H9 (cell line): Measurements from ENCODE around the gene ATP5IF1. TPM values are rescaled to one million over a fixed set of nuclear protein-coding genes. Genes with fewer than 3 reads are reported as not detected.

Experiments used
- DNase-seq: peaks from one replicate; pipeline ENCODE4 v3.0.0-alpha.2; 2017
- H2AFZ ChIP-seq: one replicate; pipeline ENCODE4 v1.6.1; 2013; ENCODE audit warnings: mild to moderate bottlenecking, low read length, control low read depth, moderate library complexity
- H2AK5ac ChIP-seq: 2 replicates; pipeline ENCODE4 v1.6.1; 2013; ENCODE audit warnings: low read length, control low read depth, mixed read lengths; ENCODE audit not compliant: insufficient read length
- H2BK120ac ChIP-seq: one replicate; pipeline ENCODE4 v1.6.1; 2013; ENCODE audit warnings: low read depth, mild to moderate bottlenecking, low read length, control low read depth, inconsistent platforms; ENCODE audit not compliant: poor library complexity, severe bottlenecking
- H2BK12ac ChIP-seq: 2 replicates; pipeline ENCODE4 v1.6.1; 2013; ENCODE audit warnings: low read length, control low read depth, mixed read lengths, low read depth; ENCODE audit not compliant: insufficient read length
- H2BK15ac ChIP-seq: 2 replicates; pipeline ENCODE4 v1.6.1; 2013; ENCODE audit warnings: low read depth, low read length, control low read depth
- H2BK20ac ChIP-seq: one replicate; pipeline ENCODE4 v1.6.1; 2013; ENCODE audit warnings: low read depth, mild to moderate bottlenecking, low read length, control low read depth, inconsistent platforms; ENCODE audit not compliant: poor library complexity, severe bottlenecking
- H2BK5ac ChIP-seq: 2 replicates; pipeline ENCODE4 v1.6.1; 2013; ENCODE audit warnings: low read length, control low read depth, mixed read lengths; ENCODE audit not compliant: insufficient read length
- H3K14ac ChIP-seq: 2 replicates; pipeline ENCODE4 v1.6.1; 2013; ENCODE audit warnings: low read length, control low read depth; ENCODE audit not compliant: insufficient read depth
- H3K18ac ChIP-seq: 2 replicates; pipeline ENCODE4 v1.6.1; 2013; ENCODE audit warnings: low read depth, mild to moderate bottlenecking, mixed read lengths, low read length, control low read depth; ENCODE audit not compliant: insufficient read length
- H3K23ac ChIP-seq: 2 replicates; pipeline ENCODE4 v1.6.1; 2013; ENCODE audit warnings: low read length, control low read depth, mixed read lengths, low read depth; ENCODE audit not compliant: insufficient read length
- H3K23me2 ChIP-seq: 2 replicates; pipeline ENCODE4 v1.6.1; 2013; ENCODE audit warnings: low read depth, mild to moderate bottlenecking, mixed read lengths, low read length, control low read depth; ENCODE audit not compliant: insufficient read length, poor library complexity, severe bottlenecking
- H3K27ac ChIP-seq: 2 replicates; pipeline ENCODE4 v1.5.1; 2013; ENCODE audit warnings: low read length, control low read depth, mixed read lengths, low read depth; ENCODE audit not compliant: insufficient read length
- H3K27me3 ChIP-seq: 2 replicates; pipeline ENCODE4 v1.6.1; 2013; ENCODE audit warnings: low read length, control low read depth, inconsistent platforms; ENCODE audit not compliant: insufficient read depth
- H3K4ac ChIP-seq: 2 replicates; pipeline ENCODE4 v1.6.1; 2013; ENCODE audit warnings: low read depth, mild to moderate bottlenecking, control low read depth, inconsistent platforms, low read length, moderate library complexity
- H3K4me1 ChIP-seq: 2 replicates; pipeline ENCODE4 v1.6.1; 2013; ENCODE audit warnings: low read length, control low read depth, inconsistent platforms; ENCODE audit not compliant: insufficient read depth
- H3K4me2 ChIP-seq: 2 replicates; pipeline ENCODE4 v1.6.1; 2013; ENCODE audit warnings: low read length, control low read depth, mixed read lengths; ENCODE audit not compliant: insufficient read length, insufficient read depth
- H3K56ac ChIP-seq: 2 replicates; pipeline ENCODE4 v1.6.1; 2013; ENCODE audit warnings: low read depth, mild to moderate bottlenecking, mixed read lengths, low read length, control low read depth; ENCODE audit not compliant: insufficient read length
- H3K79me1 ChIP-seq: 2 replicates; pipeline ENCODE4 v1.6.1; 2013; ENCODE audit warnings: low read depth, mild to moderate bottlenecking, moderate library complexity, low read length, control low read depth, inconsistent platforms; ENCODE audit not compliant: insufficient read depth, poor library complexity, severe bottlenecking
- H3K79me2 ChIP-seq: 2 replicates; pipeline ENCODE4 v1.6.1; 2013; ENCODE audit warnings: low read length, control low read depth, inconsistent platforms; ENCODE audit not compliant: insufficient read depth
- H3K9ac ChIP-seq: 2 replicates; pipeline ENCODE4 v1.6.1; 2013; ENCODE audit warnings: low read length, control low read depth, mixed read lengths; ENCODE audit not compliant: insufficient read length; ENCODE audit errors: extremely low read depth
- H3K9me3 ChIP-seq: one replicate; pipeline ENCODE4 v1.6.1; 2013; ENCODE audit warnings: low read depth, low read length, inconsistent platforms; ENCODE audit not compliant: control insufficient read depth
- H3T11ph ChIP-seq: one replicate; pipeline ENCODE4 v1.6.1; 2013; ENCODE audit warnings: mild to moderate bottlenecking, low read length, control low read depth, inconsistent platforms
- H4K20me1 ChIP-seq: one replicate; pipeline ENCODE4 v1.6.1; 2013; ENCODE audit not compliant: control insufficient read depth, insufficient read length, insufficient read depth
- H4K5ac ChIP-seq: 2 replicates; pipeline ENCODE4 v1.6.1; 2013; ENCODE audit warnings: low read depth, mild to moderate bottlenecking, mixed read lengths, low read length, control low read depth; ENCODE audit not compliant: insufficient read length
- H4K8ac ChIP-seq: replicated peaks from 2 replicates; pipeline ENCODE4 v1.6.1; 2013; ENCODE audit warnings: low read length, control low read depth, mixed read lengths, low read depth; ENCODE audit not compliant: insufficient read length
- H4K91ac ChIP-seq: 2 replicates; pipeline ENCODE4 v1.6.1; 2013; ENCODE audit warnings: low read depth, mild to moderate bottlenecking, moderate library complexity, mixed read lengths, low read length, control low read depth; ENCODE audit not compliant: insufficient read length
- H3K27ac Mint-ChIP-seq, 3 experiments: 2 replicates in 2 of 3; 3 replicates in 1 of 3; pipeline ENCODE4 v1.8.0; 2020 to 2021; ENCODE audit warnings: mixed read lengths in 3 of 3, mild to moderate bottlenecking in 1 of 3, moderate library complexity in 1 of 3
- H3K27me3 Mint-ChIP-seq: 2 replicates; pipeline ENCODE4 v1.8.0; 2021; ENCODE audit warnings: low read depth, mild to moderate bottlenecking, moderate library complexity, mixed read lengths
- H3K36me3 Mint-ChIP-seq, 3 experiments: 2 replicates in 2 of 3; 3 replicates in 1 of 3; pipeline ENCODE4 v1.8.0; 2020 to 2021; ENCODE audit warnings: low read depth in 3 of 3, mixed read lengths in 3 of 3; ENCODE audit not compliant: insufficient read depth in 1 of 3
- H3K4me1 Mint-ChIP-seq, 2 experiments: 2 replicates each; pipeline ENCODE4 v1.8.0; 2020; ENCODE audit warnings: mixed read lengths in 2 of 2
- H3K4me3 Mint-ChIP-seq, 2 experiments: 2 replicates in 1 of 2; 3 replicates in 1 of 2; pipeline ENCODE4 v1.8.0; 2020 to 2021; ENCODE audit warnings: mild to moderate bottlenecking in 2 of 2, mixed read lengths in 2 of 2, moderate library complexity in 1 of 2
- H3K9me3 Mint-ChIP-seq, 2 experiments: 2 replicates in 1 of 2; 3 replicates in 1 of 2; pipeline ENCODE4 v1.8.0; 2020; ENCODE audit warnings: mild to moderate bottlenecking in 2 of 2, mixed read lengths in 2 of 2, moderate library complexity in 1 of 2
- WGBS: extraction: QIAGEN DNeasy Blood & Tissue Kit; methylation state at CpG from one replicate; pipeline ENCODE4 v1.1.7; 2013; ENCODE audit warnings: missing lambda C conversion rate, low lambda C conversion rate, mixed read lengths; ENCODE audit not compliant: insufficient read length; ENCODE audit errors: extremely low coverage; 5-methylcytosine and 5-hydroxymethylcytosine counted together
- total RNA-seq: library from RNA; stranded (reverse); gene quantifications from 2 replicates; pipeline ENCODE4 v1.2.1, GENCODE V29; 2021
- TF ChIP-seq, protein P1 (sequence below): fragments of 200-600 bp; sonication (generic); conservative IDR thresholded peaks from 3 replicates; pipeline ENCODE4 v1.8.0; 2021; ENCODE audit warnings: antibody characterized with exemption, mild to moderate bottlenecking

The ATP5IF1 gene
- total RNA-seq, 1 experiment from 2014 or later: 257 TPM

DNA sequence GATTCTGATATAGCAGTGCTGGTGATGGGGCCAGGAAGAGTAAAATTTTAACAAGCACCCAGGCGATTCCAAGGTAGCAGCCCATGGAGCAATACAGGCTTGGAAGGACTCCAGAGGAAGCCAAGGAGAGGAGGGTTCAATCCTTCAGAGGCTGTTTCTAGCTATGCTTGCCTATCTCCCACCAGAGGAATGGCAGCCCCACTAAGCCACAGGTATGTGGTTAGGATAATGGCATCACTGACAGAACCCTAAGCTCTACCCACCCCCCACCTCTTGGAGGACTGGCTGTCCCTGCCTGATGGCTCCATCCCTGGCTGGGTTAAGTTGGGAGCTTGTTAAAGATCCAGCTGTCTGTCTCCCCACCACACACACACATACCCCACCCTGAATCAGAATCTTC is 40.1 kb upstream of the ATP5IF1 start:
- Mint-ChIP-seq H3K4me1 (peaks cover 39% of the 10 kb centered on the region in 2 experiments), H3K27me3 (peaks cover 1% of the 10 kb centered on the region; the same call in 1 of the 2 replicates), H3K4me3 (no peak overlapping the region), H3K9me3 (no peaks in the 10 kb centered on the region), H3K27ac (0 out of 7 replicates have a peak overlapping the region, but pooled peaks of 1 of the 3 experiments have one; percentile 38), H3K36me3 (peaks cover 11 to 25% (median 20%) of the 10 kb centered on the region in 3 experiments; a peak in 6 of 7 replicates)
- H3K4ac ChIP-seq: no peak overlapping the region
- H2BK5ac ChIP-seq: no peak overlapping the region
- H3K18ac ChIP-seq: no peak overlapping the region
- H3T11ph ChIP-seq: no peak overlapping the region
- no peaks in the 10 kb centered on the region for H3K23me2 ChIP-seq
- H2BK12ac ChIP-seq: no peak overlapping the region
- no peaks in the 10 kb centered on the region for H3K79me1 ChIP-seq
- H4K91ac ChIP-seq: no peak overlapping the region
- H3K23ac ChIP-seq: no peak overlapping the region
- no CpG with 5 or more reads among the region's 1 CpG for WGBS
- H3K27me3 ChIP-seq: no peaks in the 10 kb centered on the region
- H2AFZ ChIP-seq: no peak overlapping the region
- no peaks in the 10 kb centered on the region for H4K20me1 ChIP-seq
- H3K79me2 ChIP-seq: no peaks in the 10 kb centered on the region
- H4K5ac ChIP-seq: no peak overlapping the region
- H3K4me2 ChIP-seq: no peak overlapping the region
- no peak overlapping the region for H2BK120ac ChIP-seq
- TF ChIP-seq, protein P1, sequence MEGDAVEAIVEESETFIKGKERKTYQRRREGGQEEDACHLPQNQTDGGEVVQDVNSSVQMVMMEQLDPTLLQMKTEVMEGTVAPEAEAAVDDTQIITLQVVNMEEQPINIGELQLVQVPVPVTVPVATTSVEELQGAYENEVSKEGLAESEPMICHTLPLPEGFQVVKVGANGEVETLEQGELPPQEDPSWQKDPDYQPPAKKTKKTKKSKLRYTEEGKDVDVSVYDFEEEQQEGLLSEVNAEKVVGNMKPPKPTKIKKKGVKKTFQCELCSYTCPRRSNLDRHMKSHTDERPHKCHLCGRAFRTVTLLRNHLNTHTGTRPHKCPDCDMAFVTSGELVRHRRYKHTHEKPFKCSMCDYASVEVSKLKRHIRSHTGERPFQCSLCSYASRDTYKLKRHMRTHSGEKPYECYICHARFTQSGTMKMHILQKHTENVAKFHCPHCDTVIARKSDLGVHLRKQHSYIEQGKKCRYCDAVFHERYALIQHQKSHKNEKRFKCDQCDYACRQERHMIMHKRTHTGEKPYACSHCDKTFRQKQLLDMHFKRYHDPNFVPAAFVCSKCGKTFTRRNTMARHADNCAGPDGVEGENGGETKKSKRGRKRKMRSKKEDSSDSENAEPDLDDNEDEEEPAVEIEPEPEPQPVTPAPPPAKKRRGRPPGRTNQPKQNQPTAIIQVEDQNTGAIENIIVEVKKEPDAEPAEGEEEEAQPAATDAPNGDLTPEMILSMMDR: no peak
- DNase-seq: no peak
- H3K4me1 ChIP-seq: peaks cover 7% of the 10 kb centered on the region; the same call in 1 of the 2 replicates
- H3K9ac ChIP-seq: no peak overlapping the region
- H3K27ac ChIP-seq: no peak overlapping the region
- no peak overlapping the region for H2BK20ac ChIP-seq
- 0 out of 2 replicates have a peak overlapping the region, but pooled peaks have one; percentile 39 for H3K14ac ChIP-seq
- no peak overlapping the region for H2BK15ac ChIP-seq
- H3K9me3 ChIP-seq: no peaks in the 10 kb centered on the region
- H2AK5ac ChIP-seq: no peak overlapping the region
- H4K8ac ChIP-seq: no peak overlapping the region
- H3K56ac ChIP-seq: no peak overlapping the region
